Measurements from ENCODE around the gene NRF1.

Gene NRF1

DNA sequence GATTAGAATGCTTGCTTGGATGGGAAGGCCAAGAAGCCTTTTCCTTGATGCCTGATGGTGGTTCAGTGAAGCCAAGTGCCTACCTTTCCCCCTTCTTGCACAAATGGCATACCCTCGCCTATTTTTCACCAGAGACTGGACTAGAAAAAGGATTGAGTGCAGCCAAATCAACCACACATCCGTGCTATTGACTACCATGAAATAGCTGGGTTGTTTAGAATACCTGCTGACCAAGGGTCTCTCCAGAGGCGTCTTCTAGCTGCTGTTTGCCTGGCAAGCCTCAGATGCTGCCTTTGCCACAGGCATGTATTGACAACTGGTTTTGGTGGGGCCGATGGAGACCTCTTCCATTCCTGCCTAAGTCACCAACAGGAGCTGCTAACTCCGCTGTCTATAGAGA, 146.5 kb downstream of the NRF1 start:
- no peak for TF ChIP-seq EZH2 (IDR thresholded peaks at IDR 0.05; ENCODE audit: borderline replicate concordance, low read length)
- TF ChIP-seq, protein P1, sequence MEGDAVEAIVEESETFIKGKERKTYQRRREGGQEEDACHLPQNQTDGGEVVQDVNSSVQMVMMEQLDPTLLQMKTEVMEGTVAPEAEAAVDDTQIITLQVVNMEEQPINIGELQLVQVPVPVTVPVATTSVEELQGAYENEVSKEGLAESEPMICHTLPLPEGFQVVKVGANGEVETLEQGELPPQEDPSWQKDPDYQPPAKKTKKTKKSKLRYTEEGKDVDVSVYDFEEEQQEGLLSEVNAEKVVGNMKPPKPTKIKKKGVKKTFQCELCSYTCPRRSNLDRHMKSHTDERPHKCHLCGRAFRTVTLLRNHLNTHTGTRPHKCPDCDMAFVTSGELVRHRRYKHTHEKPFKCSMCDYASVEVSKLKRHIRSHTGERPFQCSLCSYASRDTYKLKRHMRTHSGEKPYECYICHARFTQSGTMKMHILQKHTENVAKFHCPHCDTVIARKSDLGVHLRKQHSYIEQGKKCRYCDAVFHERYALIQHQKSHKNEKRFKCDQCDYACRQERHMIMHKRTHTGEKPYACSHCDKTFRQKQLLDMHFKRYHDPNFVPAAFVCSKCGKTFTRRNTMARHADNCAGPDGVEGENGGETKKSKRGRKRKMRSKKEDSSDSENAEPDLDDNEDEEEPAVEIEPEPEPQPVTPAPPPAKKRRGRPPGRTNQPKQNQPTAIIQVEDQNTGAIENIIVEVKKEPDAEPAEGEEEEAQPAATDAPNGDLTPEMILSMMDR (IDR thresholded peaks at IDR 0.05; ENCODE audit: low read length), result no peak
- no peaks in the 10 kb centered on the region for H4K20me1 ChIP-seq (ENCODE audit: insufficient read depth, low read length)
- H3K9ac ChIP-seq (ENCODE audit: low read length), result no peak overlapping the region
- H3K27me3 ChIP-seq (ENCODE audit: insufficient read depth, low read length), result no peaks in the 10 kb centered on the region
- no peaks in the 10 kb centered on the region for H3F3A ChIP-seq (ENCODE audit: insufficient read depth, low read length)
- no peak overlapping the region for H3K4me2 ChIP-seq (ENCODE audit: low read length)
- H3K27ac ChIP-seq (ENCODE audit: low read depth, low read length, poor library complexity, severe bottlenecking), result no peak overlapping the region
- H2AFZ ChIP-seq (ENCODE audit: low read length), result no peak overlapping the region
- no peaks in the 10 kb centered on the region for H3K9me2 ChIP-seq (ENCODE audit: low read depth, low read length)
- H3K4me1 ChIP-seq (ENCODE audit: insufficient read depth, low read length, severe bottlenecking), result no peaks in the 10 kb centered on the region
- H3K9me3 ChIP-seq (ENCODE audit: low read length), result no peaks in the 10 kb centered on the region
- peaks cover 10% of the 10 kb centered on the region; the same call in 1 of the 2 replicates for H3K36me3 ChIP-seq (ENCODE audit: insufficient read depth, low read length)
- no peaks in the 10 kb centered on the region for H3K79me2 ChIP-seq (ENCODE audit: insufficient read depth, low read length)
- no peak overlapping the region for H3K4me3 ChIP-seq (ENCODE audit: low read depth, low read length, poor library complexity, severe bottlenecking)

DNA sequence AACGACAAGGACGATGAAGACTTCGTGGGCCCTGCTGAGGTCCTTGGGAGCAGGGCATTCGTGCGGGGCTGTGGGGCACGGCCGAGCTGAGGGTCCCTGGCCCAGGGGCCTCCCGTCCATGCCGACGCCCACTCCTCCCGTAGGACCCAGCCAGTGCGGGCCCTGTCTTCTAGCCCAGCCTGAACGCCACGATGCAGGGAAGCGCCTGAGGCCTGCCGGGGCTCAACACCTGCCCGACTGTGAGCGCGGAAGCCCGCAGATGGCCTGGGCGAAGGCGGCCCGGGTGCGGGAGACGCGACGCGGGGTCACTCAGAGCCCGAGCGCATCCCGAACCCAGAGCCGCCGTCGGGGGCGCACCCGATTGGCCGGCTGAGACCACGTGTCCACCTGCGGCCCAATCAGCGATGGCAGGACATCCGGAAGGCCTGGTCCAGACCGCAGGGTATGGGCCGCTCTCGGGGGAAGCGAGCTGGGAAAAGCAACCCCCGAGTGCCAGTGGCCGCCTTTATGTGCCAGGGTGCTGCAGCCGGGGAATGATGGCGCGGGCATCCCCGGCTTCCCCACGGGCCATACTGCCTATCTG, 151.0 kb downstream of the NRF1 start:
- Histone ChIP-seq H3K4me3 (ENCODE audit: low read depth, low read length, poor library complexity, severe bottlenecking) (no peak overlapping the region), H3F3A (ENCODE audit: insufficient read depth, low read length) (no peaks in the 10 kb centered on the region), H3K9ac (ENCODE audit: low read length) (no peak overlapping the region), H3K27ac (ENCODE audit: low read depth, low read length, poor library complexity, severe bottlenecking) (no peak overlapping the region), H3K79me2 (ENCODE audit: insufficient read depth, low read length) (no peaks in the 10 kb centered on the region), H3K27me3 (ENCODE audit: insufficient read depth, low read length) (no peaks in the 10 kb centered on the region), H3K36me3 (ENCODE audit: insufficient read depth, low read length) (no peaks in the 10 kb centered on the region), H2AFZ (ENCODE audit: low read length) (no peak overlapping the region), H3K4me2 (ENCODE audit: low read length) (no peak overlapping the region), H4K20me1 (ENCODE audit: insufficient read depth, low read length) (no peaks in the 10 kb centered on the region), H3K4me1 (ENCODE audit: insufficient read depth, low read length, severe bottlenecking) (no peaks in the 10 kb centered on the region), H3K9me3 (ENCODE audit: low read length) (no peaks in the 10 kb centered on the region), H3K9me2 (ENCODE audit: low read depth, low read length) (no peaks in the 10 kb centered on the region)
- TF ChIP-seq, protein P1 (IDR thresholded peaks at IDR 0.05; ENCODE audit: low read length), result no peak
- no peak for TF ChIP-seq EZH2 (IDR thresholded peaks at IDR 0.05; ENCODE audit: borderline replicate concordance, low read length)

DNA sequence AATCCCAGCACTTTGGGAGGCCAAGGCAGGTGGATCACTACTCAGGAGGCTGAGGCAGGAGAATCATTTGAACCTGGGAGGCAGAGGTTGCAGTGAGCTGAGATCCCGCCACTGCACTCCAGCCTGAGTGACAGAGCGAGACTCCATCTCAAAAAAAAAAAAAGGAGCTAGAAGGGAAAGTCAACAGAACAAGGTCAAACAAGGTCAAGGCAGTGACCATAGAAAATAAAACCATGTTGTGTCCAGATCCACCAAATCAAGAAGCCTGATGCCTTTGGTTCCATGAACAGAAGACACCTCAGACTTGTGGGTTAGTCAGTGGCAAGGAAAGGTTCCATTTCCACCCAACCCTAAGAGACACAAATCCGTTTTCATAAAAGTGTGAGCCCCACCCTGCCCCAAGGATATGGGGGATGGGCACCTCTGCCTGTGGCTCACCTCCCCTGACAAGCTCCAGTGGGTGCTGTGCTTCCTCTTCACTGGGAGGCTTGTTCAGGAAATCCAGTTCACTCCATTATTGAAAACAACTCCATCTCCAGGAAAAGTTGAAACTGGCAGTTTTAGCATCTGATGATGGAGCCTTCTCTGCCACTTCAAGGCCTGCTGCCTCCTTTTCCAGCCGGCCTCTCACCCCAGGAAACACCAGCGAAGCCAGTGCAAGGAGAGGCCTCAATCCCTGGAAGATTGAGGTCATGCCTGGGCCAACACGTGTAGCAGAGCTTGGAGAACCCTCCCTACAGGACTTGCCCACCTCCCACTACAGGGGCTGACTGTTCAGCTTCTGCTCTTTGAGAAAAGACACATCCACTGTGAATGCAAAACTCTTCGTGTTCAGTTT, 152.9 kb downstream of the NRF1 start:
- no peaks in the 10 kb centered on the region for H3K9me3 ChIP-seq (ENCODE audit: low read length)
- no peaks in the 10 kb centered on the region for H3K27me3 ChIP-seq (ENCODE audit: insufficient read depth, low read length)
- TF ChIP-seq, protein P1 (IDR thresholded peaks at IDR 0.05; ENCODE audit: low read length), result no peak
- no peak for TF ChIP-seq EZH2 (IDR thresholded peaks at IDR 0.05; ENCODE audit: borderline replicate concordance, low read length)
- no peak overlapping the region for H3K27ac ChIP-seq (ENCODE audit: low read depth, low read length, poor library complexity, severe bottlenecking)
- H3K4me2 ChIP-seq (ENCODE audit: low read length), result no peak overlapping the region
- H3K79me2 ChIP-seq (ENCODE audit: insufficient read depth, low read length), result no peaks in the 10 kb centered on the region
- no peak overlapping the region for H3K9ac ChIP-seq (ENCODE audit: low read length)
- H3K36me3 ChIP-seq (ENCODE audit: insufficient read depth, low read length), result no peaks in the 10 kb centered on the region
- H3K9me2 ChIP-seq (ENCODE audit: low read depth, low read length), result no peaks in the 10 kb centered on the region
- no peaks in the 10 kb centered on the region for H3K4me1 ChIP-seq (ENCODE audit: insufficient read depth, low read length, severe bottlenecking)
- no peaks in the 10 kb centered on the region for H3F3A ChIP-seq (ENCODE audit: insufficient read depth, low read length)
- H2AFZ ChIP-seq (ENCODE audit: low read length), result no peak overlapping the region
- no peak overlapping the region for H3K4me3 ChIP-seq (ENCODE audit: low read depth, low read length, poor library complexity, severe bottlenecking)
- H4K20me1 ChIP-seq (ENCODE audit: insufficient read depth, low read length), result no peaks in the 10 kb centered on the region
